HG03558 (cell line): Measurements from ENCODE around the gene SIX3.

Experiments used
- ATAC-seq: cut with Tn5 transposase; IDR thresholded peaks from one replicate; pipeline ENCODE4 v1.9.1; 2021; ENCODE audit warnings: moderate number of reproducible peaks; ENCODE audit not compliant: unreplicated experiment; ENCODE audit errors: extremely low read depth

The SIX3 gene

GRCh38 chr2:44980751-44981713, 39.5 kb downstream of the SIX3 start:
- no peak for ATAC-seq

- ATAC-seq, result no peak
These were observed 40.2 kb downstream of the SIX3 start for GRCh38 chr2:44981714-44982108.

GRCh38 chr2:44983836-44984604, 42.5 kb downstream of the SIX3 start:
- ATAC-seq, result no peak

- no peak for ATAC-seq
These were observed 47.7 kb downstream of the SIX3 start for GRCh38 chr2:44989176-44989575.

- ATAC-seq, result no peak
These were observed 52.9 kb downstream of the SIX3 start for GRCh38 chr2:44994377-44994776.
